ENCODE results near the gene KISS1. TPM values are rescaled to one million over a fixed set of nuclear protein-coding genes. Genes with fewer than 3 reads are reported as not detected.

KISS1 gene
- total RNA-seq, 1 experiment from 2014 or later: 1.3 TPM

DNA sequence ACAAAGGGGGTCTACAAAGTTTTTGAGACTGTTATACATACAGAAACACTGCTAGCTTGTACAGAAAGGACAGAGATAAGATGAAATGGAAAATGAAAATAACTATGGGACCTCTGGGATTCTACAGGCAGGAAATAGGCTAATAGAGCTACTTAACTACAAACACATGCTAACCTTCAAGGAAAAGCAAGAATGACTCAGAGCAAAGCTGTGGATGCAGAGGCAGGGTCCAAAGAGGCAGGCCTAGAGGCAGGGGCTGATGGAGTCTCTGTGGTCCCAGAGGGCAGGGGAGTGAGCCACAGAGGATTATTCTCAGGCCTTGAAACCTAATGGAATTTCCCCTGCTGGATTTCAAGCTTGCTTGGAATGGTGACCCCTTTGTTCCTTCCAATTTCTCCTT is 36.2 kb upstream of the KISS1 start:
- Histone ChIP-seq H3K9me3 (ENCODE audit: control insufficient read depth in 1 of 2, insufficient read depth in 1 of 2, low read depth in 1 of 2, low read length in 2 of 2) (no peaks in the 10 kb centered on the region), H3K4me2 (ENCODE audit: low read length) (no peak overlapping the region), H4K20me1 (ENCODE audit: insufficient read depth) (no peaks in the 10 kb centered on the region), H3K36me3 (ENCODE audit: control insufficient read depth in 1 of 2, insufficient read depth in 2 of 2, low read length in 2 of 2) (no peaks in the 10 kb centered on the region; a peak in 1 of 4 replicates), H3K4me3 (replicated peaks in 1 of 2; ENCODE audit: low read depth in 1 of 2, low read length in 2 of 2) (no peak overlapping the region), H3K4me1 (ENCODE audit: control insufficient read depth in 1 of 2, insufficient read depth in 2 of 2, low read length in 2 of 2) (no peaks in the 10 kb centered on the region), H3K9ac (ENCODE audit: low read length) (no peak overlapping the region), H3K27me3 (ENCODE audit: insufficient read depth, low read length) (no peaks in the 10 kb centered on the region), H3K9me2 (ENCODE audit: insufficient read depth) (no peaks in the 10 kb centered on the region), H3K27ac (ENCODE audit: low read depth, low read length) (no peak overlapping the region), H3K79me2 (ENCODE audit: insufficient read depth, low read length) (no peaks in the 10 kb centered on the region), H2AFZ (ENCODE audit: low read depth, low read length, poor library complexity, severe bottlenecking) (no peak overlapping the region)
- TF ChIP-seq, protein P1, sequence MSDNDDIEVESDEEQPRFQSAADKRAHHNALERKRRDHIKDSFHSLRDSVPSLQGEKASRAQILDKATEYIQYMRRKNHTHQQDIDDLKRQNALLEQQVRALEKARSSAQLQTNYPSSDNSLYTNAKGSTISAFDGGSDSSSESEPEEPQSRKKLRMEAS (IDR thresholded peaks at IDR 0.05): no peak
- TF ChIP-seq ZFX (IDR thresholded peaks at IDR 0.05) (no peak), CEBPB (IDR thresholded peaks at IDR 0.05; ENCODE audit: low read depth) (no peak), EZH2 (IDR thresholded peaks at IDR 0.05) (no peak), ZNF274 (IDR thresholded peaks at IDR 0.05; ENCODE audit: low read depth, low read length) (no peak), SIN3A (IDR thresholded peaks at IDR 0.05; ENCODE audit: low read depth) (no peak), EZH2phosphoT487 (IDR thresholded peaks at IDR 0.05; ENCODE audit: borderline replicate concordance) (no peak), RAD21 (IDR thresholded peaks at IDR 0.05; ENCODE audit: low read depth) (no peak), EGR1 (IDR thresholded peaks at IDR 0.05; ENCODE audit: low read depth) (no peak), ELF1 (IDR thresholded peaks at IDR 0.05; ENCODE audit: borderline replicate concordance, low read depth) (no peak)
- TF ChIP-seq, protein P2, sequence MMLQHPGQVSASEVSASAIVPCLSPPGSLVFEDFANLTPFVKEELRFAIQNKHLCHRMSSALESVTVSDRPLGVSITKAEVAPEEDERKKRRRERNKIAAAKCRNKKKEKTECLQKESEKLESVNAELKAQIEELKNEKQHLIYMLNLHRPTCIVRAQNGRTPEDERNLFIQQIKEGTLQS (IDR thresholded peaks at IDR 0.05): no peak
- TF ChIP-seq, protein P3, sequence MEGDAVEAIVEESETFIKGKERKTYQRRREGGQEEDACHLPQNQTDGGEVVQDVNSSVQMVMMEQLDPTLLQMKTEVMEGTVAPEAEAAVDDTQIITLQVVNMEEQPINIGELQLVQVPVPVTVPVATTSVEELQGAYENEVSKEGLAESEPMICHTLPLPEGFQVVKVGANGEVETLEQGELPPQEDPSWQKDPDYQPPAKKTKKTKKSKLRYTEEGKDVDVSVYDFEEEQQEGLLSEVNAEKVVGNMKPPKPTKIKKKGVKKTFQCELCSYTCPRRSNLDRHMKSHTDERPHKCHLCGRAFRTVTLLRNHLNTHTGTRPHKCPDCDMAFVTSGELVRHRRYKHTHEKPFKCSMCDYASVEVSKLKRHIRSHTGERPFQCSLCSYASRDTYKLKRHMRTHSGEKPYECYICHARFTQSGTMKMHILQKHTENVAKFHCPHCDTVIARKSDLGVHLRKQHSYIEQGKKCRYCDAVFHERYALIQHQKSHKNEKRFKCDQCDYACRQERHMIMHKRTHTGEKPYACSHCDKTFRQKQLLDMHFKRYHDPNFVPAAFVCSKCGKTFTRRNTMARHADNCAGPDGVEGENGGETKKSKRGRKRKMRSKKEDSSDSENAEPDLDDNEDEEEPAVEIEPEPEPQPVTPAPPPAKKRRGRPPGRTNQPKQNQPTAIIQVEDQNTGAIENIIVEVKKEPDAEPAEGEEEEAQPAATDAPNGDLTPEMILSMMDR (IDR thresholded peaks at IDR 0.05 in 2 of 3, conservative IDR thresholded peaks at IDR 0.05 in 1 of 3; ENCODE audit: borderline replicate concordance in 1 of 3, insufficient read depth in 1 of 3, low read depth in 2 of 3, low read length in 2 of 3): no peak
- TF ChIP-seq, protein P4, sequence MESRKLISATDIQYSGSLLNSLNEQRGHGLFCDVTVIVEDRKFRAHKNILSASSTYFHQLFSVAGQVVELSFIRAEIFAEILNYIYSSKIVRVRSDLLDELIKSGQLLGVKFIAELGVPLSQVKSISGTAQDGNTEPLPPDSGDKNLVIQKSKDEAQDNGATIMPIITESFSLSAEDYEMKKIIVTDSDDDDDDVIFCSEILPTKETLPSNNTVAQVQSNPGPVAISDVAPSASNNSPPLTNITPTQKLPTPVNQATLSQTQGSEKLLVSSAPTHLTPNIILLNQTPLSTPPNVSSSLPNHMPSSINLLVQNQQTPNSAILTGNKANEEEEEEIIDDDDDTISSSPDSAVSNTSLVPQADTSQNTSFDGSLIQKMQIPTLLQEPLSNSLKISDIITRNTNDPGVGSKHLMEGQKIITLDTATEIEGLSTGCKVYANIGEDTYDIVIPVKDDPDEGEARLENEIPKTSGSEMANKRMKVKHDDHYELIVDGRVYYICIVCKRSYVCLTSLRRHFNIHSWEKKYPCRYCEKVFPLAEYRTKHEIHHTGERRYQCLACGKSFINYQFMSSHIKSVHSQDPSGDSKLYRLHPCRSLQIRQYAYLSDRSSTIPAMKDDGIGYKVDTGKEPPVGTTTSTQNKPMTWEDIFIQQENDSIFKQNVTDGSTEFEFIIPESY (IDR thresholded peaks at IDR 0.05; ENCODE audit: extremely low read depth, insufficient replicate concordance, low read length): no peak
- DNase-seq (ENCODE audit: low read depth, low spot score) (no peak), ATAC-seq (no peak)
- RAD21 ChIA-PET (ENCODE audit: low non-redundant PET in 1 of 2, low total read pairs in 2 of 2, uncharacterized antibody in 2 of 2, unreplicated experiment in 2 of 2): no interaction called here
- no TSS peak for BruUV-seq (replicated peaks)
- CTCF ChIA-PET: interaction anchor here (0.9 kb wide), 2 partner anchors 25 to 166 kb away, joined by 3 read pairs; no protein-coding TSS in a partner anchor
- POLR2A ChIA-PET: no interaction called here
- intact Hi-C loops (cut with micrococcal nuclease): no loop called here
